C4-2B (cell line): ENCODE data around the gene DERA.

ENCODE experiments used
- ZFX ChIP-seq: fragments of 450-650 bp; IDR thresholded peaks from 2 replicates; pipeline ENCODE4 v1.6.1; 2017
- TF ChIP-seq, protein P1 (sequence below): fragments of 450-650 bp; conservative IDR thresholded peaks from 2 replicates; pipeline ENCODE4 v1.5.1; 2017; ENCODE audit warnings: mild to moderate bottlenecking

DNA sequence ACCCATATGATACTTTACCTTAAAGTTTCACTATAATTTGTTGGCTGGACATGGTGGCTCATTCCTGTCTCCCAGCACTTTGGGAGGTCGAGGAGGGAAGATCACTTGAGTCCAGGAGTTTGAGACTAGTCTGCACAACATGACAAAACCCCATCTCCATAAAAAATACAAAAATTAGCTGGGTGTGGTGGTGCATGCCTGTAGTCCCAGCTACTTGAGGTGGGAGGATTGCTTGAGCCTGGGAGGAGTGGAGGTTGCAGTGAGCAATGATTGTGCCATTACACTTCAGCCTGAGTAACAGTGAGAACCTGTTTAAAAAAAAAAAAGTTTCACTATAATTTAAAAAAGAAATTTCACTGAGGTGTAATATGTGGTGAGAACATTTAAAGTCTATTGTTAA is 21.2 kb downstream of the DERA start:
- TF ChIP-seq, protein P1, sequence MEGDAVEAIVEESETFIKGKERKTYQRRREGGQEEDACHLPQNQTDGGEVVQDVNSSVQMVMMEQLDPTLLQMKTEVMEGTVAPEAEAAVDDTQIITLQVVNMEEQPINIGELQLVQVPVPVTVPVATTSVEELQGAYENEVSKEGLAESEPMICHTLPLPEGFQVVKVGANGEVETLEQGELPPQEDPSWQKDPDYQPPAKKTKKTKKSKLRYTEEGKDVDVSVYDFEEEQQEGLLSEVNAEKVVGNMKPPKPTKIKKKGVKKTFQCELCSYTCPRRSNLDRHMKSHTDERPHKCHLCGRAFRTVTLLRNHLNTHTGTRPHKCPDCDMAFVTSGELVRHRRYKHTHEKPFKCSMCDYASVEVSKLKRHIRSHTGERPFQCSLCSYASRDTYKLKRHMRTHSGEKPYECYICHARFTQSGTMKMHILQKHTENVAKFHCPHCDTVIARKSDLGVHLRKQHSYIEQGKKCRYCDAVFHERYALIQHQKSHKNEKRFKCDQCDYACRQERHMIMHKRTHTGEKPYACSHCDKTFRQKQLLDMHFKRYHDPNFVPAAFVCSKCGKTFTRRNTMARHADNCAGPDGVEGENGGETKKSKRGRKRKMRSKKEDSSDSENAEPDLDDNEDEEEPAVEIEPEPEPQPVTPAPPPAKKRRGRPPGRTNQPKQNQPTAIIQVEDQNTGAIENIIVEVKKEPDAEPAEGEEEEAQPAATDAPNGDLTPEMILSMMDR, result no peak
- no peak for TF ChIP-seq ZFX
